GM12878 (cell line): ENCODE data around the gene EP400.

ENCODE experiments used
- EZH2 ChIP-seq: IDR thresholded peaks from 2 replicates; pipeline ENCODE4 v1.6.1; 2012; ENCODE audit warnings: low read depth, mild to moderate bottlenecking, control low read depth, inconsistent platforms, low read length, borderline replicate concordance; ENCODE audit not compliant: control insufficient read depth
- TCF3 ChIP-seq: IDR thresholded peaks from 2 replicates; pipeline ENCODE4 v1.6.1; 2012; ENCODE audit warnings: low read depth, mild to moderate bottlenecking, low read length, borderline replicate concordance; ENCODE audit not compliant: insufficient read depth
- TF ChIP-seq, protein P1 (sequence below): IDR thresholded peaks from 2 replicates; pipeline ENCODE4 v1.6.1; 2011; ENCODE audit warnings: borderline replicate concordance, low read depth, mild to moderate bottlenecking, moderate library complexity, low read length; ENCODE audit not compliant: insufficient read depth, poor library complexity, severe bottlenecking

DNA sequence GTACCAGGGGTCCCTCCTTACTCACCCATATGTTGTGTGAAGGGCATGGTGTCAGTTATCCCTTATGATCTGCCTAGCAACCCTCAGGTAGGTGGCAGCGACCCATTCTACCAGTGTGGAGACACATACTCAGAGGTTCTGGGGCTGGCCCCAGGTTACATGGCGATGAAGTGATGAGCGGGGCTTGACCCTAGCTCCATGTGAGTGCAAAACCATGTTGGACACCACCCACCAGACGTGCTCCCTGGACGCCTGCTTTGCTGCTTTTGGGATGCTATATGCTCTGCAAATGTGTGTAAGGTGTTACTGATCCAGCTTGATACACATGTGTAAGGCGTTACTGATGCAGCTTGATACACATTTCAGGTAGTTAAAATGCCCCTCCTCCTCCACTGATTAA is 33.3 kb downstream of the EP400 start:
- no peak for TF ChIP-seq TCF3
- TF ChIP-seq, protein P1, sequence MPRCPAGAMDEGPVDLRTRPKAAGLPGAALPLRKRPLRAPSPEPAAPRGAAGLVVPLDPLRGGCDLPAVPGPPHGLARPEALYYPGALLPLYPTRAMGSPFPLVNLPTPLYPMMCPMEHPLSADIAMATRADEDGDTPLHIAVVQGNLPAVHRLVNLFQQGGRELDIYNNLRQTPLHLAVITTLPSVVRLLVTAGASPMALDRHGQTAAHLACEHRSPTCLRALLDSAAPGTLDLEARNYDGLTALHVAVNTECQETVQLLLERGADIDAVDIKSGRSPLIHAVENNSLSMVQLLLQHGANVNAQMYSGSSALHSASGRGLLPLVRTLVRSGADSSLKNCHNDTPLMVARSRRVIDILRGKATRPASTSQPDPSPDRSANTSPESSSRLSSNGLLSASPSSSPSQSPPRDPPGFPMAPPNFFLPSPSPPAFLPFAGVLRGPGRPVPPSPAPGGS: no peak
- TF ChIP-seq EZH2: no peak
